Upper lobe of right lung (tissue), 1 donor: ENCODE results near the gene OXNAD1. TPM values are rescaled to one million over a fixed set of nuclear protein-coding genes. Genes with fewer than 3 reads are reported as not detected.

Experiments used
- ATAC-seq: fragments of 200-7000 bp; cut with Tn5 transposase; one replicate; pipeline ENCODE4 v1.9.1; 2020; ENCODE audit warnings: mild to moderate bottlenecking, moderate library complexity
- DNase-seq: peaks from one replicate; pipeline ENCODE4 v3.0.0-alpha.2; 2020
- H3K27ac ChIP-seq: fragments of 200-600 bp; one replicate; pipeline ENCODE4 v1.8.0; 2022
- H3K27me3 ChIP-seq: fragments of 200-600 bp; one replicate; pipeline ENCODE4 v1.8.0; 2022; ENCODE audit warnings: mild to moderate bottlenecking
- H3K36me3 ChIP-seq: fragments of 200-600 bp; one replicate; pipeline ENCODE4 v1.8.0; 2022
- H3K4me1 ChIP-seq: fragments of 200-600 bp; one replicate; pipeline ENCODE4 v1.8.0; 2022
- H3K4me3 ChIP-seq: fragments of 200-600 bp; one replicate; pipeline ENCODE4 v1.8.0; 2022; ENCODE audit warnings: mild to moderate bottlenecking
- H3K9me3 ChIP-seq: fragments of 200-600 bp; one replicate; pipeline ENCODE4 v1.8.0; 2022
- intact Hi-C: fragments of 100-400 bp; cut with DNase I; formaldehyde crosslinking; loops from one replicate; pipeline ENCODE4 v1.11.0; 2022
- total RNA-seq: library from RNA; stranded (reverse); fragmentation: NEBNext Ultra II Directional; extraction: Animal tissue kit (Norgen Biotek cat#: 25700); gene quantifications from one replicate; pipeline ENCODE4 v1.2.1, GENCODE V29; 2021
- TF ChIP-seq, protein P1 (sequence below): fragments of 200-600 bp; IDR thresholded peaks from one replicate; pipeline ENCODE4 v1.8.0; 2022; ENCODE audit warnings: antibody characterized with exemption
- donor health status: DM: no; HTN: yes; CAD: no; lungs with severe emphysema.

The OXNAD1 gene
- total RNA-seq, 1 donor from 2014 or later: 12.8 TPM

DNA sequence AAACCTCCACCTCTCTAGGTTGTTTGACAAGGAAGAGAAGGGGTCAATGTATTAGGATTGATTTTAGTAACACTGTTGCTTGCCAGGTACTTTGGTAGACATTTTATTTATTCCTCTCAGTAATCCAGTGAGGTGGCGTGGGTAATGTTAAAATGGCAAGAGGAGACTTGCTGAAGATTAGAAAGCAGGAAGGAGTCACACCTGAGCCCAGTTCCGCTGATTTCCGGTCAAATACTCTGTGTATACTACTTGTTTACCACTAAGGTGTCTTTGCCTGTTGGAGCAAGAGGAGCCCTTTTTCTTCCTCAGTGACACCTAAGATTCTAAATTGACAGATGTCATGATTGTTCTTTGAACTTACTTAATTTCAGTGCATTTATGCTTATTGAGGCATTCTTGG lies 1.7 kb downstream of the OXNAD1 start:
- Histone ChIP-seq H3K4me1 (peaks cover 22% of the 10 kb centered on the region), H3K27ac (no peak overlapping the region), H3K27me3 (no peaks in the 10 kb centered on the region), H3K9me3 (no peaks in the 10 kb centered on the region), H3K4me3 (no peak overlapping the region), H3K36me3 (peaks cover 23% of the 10 kb centered on the region)
- TF ChIP-seq, protein P1, sequence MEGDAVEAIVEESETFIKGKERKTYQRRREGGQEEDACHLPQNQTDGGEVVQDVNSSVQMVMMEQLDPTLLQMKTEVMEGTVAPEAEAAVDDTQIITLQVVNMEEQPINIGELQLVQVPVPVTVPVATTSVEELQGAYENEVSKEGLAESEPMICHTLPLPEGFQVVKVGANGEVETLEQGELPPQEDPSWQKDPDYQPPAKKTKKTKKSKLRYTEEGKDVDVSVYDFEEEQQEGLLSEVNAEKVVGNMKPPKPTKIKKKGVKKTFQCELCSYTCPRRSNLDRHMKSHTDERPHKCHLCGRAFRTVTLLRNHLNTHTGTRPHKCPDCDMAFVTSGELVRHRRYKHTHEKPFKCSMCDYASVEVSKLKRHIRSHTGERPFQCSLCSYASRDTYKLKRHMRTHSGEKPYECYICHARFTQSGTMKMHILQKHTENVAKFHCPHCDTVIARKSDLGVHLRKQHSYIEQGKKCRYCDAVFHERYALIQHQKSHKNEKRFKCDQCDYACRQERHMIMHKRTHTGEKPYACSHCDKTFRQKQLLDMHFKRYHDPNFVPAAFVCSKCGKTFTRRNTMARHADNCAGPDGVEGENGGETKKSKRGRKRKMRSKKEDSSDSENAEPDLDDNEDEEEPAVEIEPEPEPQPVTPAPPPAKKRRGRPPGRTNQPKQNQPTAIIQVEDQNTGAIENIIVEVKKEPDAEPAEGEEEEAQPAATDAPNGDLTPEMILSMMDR: no peak
- ATAC-seq (no peak), DNase-seq (no peak)
- intact Hi-C loops: no loop called here

DNA sequence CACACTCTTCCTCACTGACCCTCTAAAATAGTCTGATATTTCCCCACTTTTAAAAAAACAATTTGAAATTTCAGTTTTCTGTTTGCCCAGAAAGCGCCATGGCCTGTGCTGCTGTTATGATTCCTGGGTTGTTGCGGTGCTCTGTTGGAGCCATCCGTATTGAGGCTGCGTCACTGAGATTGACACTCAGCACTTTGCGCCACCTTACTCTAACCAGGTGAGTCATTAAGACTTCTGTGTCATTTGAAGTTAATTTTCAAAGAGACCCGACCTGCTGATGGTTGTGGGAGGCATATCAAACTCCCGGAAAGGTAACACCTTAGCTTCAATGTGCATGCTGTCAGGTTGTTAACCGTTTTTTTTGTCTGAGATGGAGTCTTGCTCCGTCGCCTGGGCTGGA lies 5.8 kb downstream of the OXNAD1 start:
- peaks cover 38% of the 10 kb centered on the region for H3K36me3 ChIP-seq
- no peak overlapping the region for H3K4me3 ChIP-seq
- DNase-seq (no peak), ATAC-seq (no peak)
- no peak overlapping the region for H3K27ac ChIP-seq
- intact Hi-C loops: no loop called here
- H3K4me1 ChIP-seq: peaks cover 6% of the 10 kb centered on the region
- TF ChIP-seq, protein P1: no peak
- no peaks in the 10 kb centered on the region for H3K27me3 ChIP-seq
- H3K9me3 ChIP-seq: no peaks in the 10 kb centered on the region

DNA sequence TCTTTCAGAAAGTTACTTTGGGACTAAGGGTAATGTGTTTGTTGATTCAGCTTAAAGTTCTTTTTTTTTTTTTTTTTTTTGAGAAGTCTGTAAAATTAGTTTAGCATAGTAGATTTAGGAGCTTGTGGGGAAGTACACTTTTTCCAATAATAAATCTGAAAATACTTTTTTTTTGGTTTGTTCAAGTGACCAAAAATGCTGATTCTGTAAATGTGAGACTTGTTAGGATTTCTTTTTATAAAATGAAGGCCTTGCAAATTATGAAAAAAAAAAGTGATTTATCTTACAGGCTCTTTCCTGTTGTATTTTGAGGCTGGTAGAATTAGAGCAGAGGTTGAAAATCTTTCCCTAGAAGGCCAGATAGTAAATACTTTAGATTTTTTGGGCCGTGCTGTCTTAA lies 7.6 kb downstream of the OXNAD1 start:
- no peak overlapping the region for H3K27ac ChIP-seq
- no peaks in the 10 kb centered on the region for H3K27me3 ChIP-seq
- peaks cover 42% of the 10 kb centered on the region for H3K36me3 ChIP-seq
- no peak for DNase-seq
- peaks cover 3% of the 10 kb centered on the region for H3K4me1 ChIP-seq
- H3K9me3 ChIP-seq: no peaks in the 10 kb centered on the region
- intact Hi-C loops: no loop called here
- TF ChIP-seq, protein P1: no peak
- no peak overlapping the region for H3K4me3 ChIP-seq
- ATAC-seq: no peak

DNA sequence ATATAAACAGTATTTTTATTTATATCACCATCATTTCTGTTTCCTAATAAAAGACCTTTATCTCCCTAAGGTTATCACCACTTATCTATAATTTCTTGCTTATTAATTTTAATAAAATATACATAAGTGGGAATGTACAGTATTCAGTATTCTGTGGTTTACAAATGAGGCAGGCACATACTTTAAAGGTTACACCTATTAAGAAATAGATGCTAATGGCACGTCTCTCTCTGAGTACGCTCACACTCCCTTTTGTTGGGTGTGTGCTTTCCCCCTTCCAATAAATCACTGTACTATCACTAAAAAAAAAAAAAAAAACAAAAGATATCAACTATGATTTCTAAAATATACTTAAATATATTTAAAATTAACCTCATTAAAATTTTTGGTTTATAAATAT lies 8.9 kb downstream of the OXNAD1 start:
- no peaks in the 10 kb centered on the region for H3K27me3 ChIP-seq
- H3K9me3 ChIP-seq: no peaks in the 10 kb centered on the region
- H3K27ac ChIP-seq: no peak overlapping the region
- no peaks in the 10 kb centered on the region for H3K4me1 ChIP-seq
- H3K4me3 ChIP-seq: no peak overlapping the region
- no peak for DNase-seq
- intact Hi-C loops: no loop called here
- peaks cover 50% of the 10 kb centered on the region for H3K36me3 ChIP-seq
- no peak for ATAC-seq
- TF ChIP-seq, protein P1: no peak

DNA sequence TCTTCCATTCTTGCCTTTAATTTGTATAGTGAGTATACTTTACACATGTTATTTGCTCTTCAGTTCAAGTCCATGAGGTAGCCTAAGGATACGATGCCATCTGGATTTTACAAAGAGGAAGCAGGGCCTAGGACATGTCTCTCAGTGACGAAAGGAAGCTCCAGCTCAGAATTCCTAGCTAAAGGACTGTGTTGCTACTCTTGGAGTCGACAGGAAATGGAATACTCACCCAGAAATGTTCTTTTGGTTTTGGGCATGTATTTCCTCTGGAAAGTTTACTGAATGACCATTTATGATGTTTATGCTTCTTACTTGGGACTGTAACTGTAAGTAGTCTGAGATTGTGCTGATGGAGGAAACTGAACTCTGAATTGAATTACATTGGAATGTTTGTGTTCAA lies 12.5 kb downstream of the OXNAD1 start:
- H3K27ac ChIP-seq: no peak overlapping the region
- DNase-seq (no peak), ATAC-seq (no peak)
- no peaks in the 10 kb centered on the region for H3K27me3 ChIP-seq
- no peak overlapping the region for H3K4me3 ChIP-seq
- H3K9me3 ChIP-seq: no peaks in the 10 kb centered on the region
- TF ChIP-seq, protein P1: no peak
- intact Hi-C loops: no loop called here
- H3K36me3 ChIP-seq: peaks cover 28% of the 10 kb centered on the region
- H3K4me1 ChIP-seq: no peaks in the 10 kb centered on the region

DNA sequence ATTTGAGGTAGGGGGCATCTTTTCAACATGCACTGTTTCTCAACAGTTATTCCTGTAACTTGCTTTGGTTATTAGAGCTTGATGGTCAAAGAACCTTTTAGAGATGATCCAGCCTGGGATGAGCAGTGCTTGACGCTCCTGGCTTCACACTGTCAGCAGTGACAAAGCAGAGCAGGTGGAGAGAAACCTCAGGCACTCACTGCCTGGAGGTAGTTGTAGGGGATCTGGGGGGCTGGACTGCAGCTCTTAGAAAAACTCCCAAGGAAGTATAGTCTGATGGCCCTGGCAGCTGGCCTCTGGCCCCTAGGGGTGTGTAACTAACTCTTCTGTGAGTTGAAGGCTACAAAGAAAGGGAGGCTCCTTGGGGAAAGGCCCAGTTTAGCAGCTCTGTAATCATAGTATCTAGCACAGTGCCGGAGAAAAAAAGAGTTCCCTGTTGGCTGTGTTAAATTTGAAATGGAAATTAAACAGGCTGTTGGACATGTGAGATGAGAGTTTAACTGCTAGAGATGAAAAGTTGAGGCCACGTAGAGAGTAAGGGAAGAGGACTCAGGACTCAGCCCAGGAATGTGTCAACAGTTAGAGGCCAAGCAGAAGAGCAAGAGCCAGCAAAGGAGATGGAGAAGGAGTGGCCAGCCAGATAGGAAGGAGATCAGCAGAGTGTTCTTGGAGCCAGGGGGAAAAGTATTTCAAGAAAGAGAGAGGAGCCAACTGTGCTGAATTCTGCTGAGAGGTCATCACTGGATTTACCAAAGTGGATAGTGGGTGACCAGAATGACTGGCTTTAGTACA lies 14.2 kb downstream of the OXNAD1 start:
- peak; percentile 45 for ATAC-seq
- intact Hi-C loops: no loop called here
- TF ChIP-seq, protein P1: no peak

More for the DNA sequence above, 14.2 kb downstream of the OXNAD1 start:
- no peaks in the 10 kb centered on the region for H3K4me1 ChIP-seq
- H3K27me3 ChIP-seq: no peaks in the 10 kb centered on the region
- H3K27ac ChIP-seq: no peak overlapping the region
- H3K9me3 ChIP-seq: no peaks in the 10 kb centered on the region
- no peak for DNase-seq
- no peak overlapping the region for H3K4me3 ChIP-seq
- peaks cover 18% of the 10 kb centered on the region for H3K36me3 ChIP-seq
